HG03558 (cell line): Measurements from ENCODE around the gene ROPN1B.

Experiments
- ATAC-seq: cut with Tn5 transposase; IDR thresholded peaks from one replicate; pipeline ENCODE4 v1.9.1; 2021; ENCODE audit warnings: moderate number of reproducible peaks; ENCODE audit not compliant: unreplicated experiment; ENCODE audit errors: extremely low read depth

Gene ROPN1B

GRCh38 chr3:126003447-126004190 lies 34.6 kb downstream of the ROPN1B start:
- ATAC-seq, result no peak

GRCh38 chr3:126004217-126004616 lies 35.2 kb downstream of the ROPN1B start:
- no peak for ATAC-seq

GRCh38 chr3:126004692-126005091 lies 35.7 kb downstream of the ROPN1B start:
- no peak for ATAC-seq

- ATAC-seq, result no peak
Observed at GRCh38 chr3:126005951-126006350, 37.0 kb downstream of the ROPN1B start.

- no peak for ATAC-seq
Observed at GRCh38 chr3:126008219-126008618, 39.2 kb downstream of the ROPN1B start.

GRCh38 chr3:126009181-126009580 lies 40.2 kb downstream of the ROPN1B start:
- ATAC-seq, result no peak

- ATAC-seq, result no peak
Observed at GRCh38 chr3:126013751-126014156, 44.8 kb downstream of the ROPN1B start.

- ATAC-seq, result no peak
Observed at GRCh38 chr3:126014252-126014651, 45.3 kb downstream of the ROPN1B start.

GRCh38 chr3:126015075-126015474 lies 46.1 kb downstream of the ROPN1B start:
- ATAC-seq, result no peak

- ATAC-seq, result no peak
Observed at GRCh38 chr3:126016616-126017015, 47.6 kb downstream of the ROPN1B start.

- ATAC-seq, result no peak
Observed at GRCh38 chr3:126017362-126017761, 48.4 kb downstream of the ROPN1B start.

GRCh38 chr3:126018545-126018944 lies 49.6 kb downstream of the ROPN1B start:
- no peak for ATAC-seq

GRCh38 chr3:126018995-126019394 lies 50.0 kb downstream of the ROPN1B start:
- no peak for ATAC-seq

- ATAC-seq, result no peak
Observed at GRCh38 chr3:126019683-126020082, 50.7 kb downstream of the ROPN1B start.

- no peak for ATAC-seq
Observed at GRCh38 chr3:126021224-126021623, 52.2 kb downstream of the ROPN1B start.

GRCh38 chr3:126021702-126022101 lies 52.7 kb downstream of the ROPN1B start:
- ATAC-seq, result no peak

GRCh38 chr3:126022741-126023359 lies 53.9 kb downstream of the ROPN1B start:
- no peak for ATAC-seq

GRCh38 chr3:126023390-126023789 lies 54.4 kb downstream of the ROPN1B start:
- no peak for ATAC-seq

- no peak for ATAC-seq
Observed at GRCh38 chr3:126024049-126024854, 55.3 kb downstream of the ROPN1B start.

- no peak for ATAC-seq
Observed at GRCh38 chr3:126025116-126025729, 56.2 kb downstream of the ROPN1B start.

GRCh38 chr3:126025862-126026261 lies 56.9 kb downstream of the ROPN1B start:
- no peak for ATAC-seq
